Measurements from ENCODE around the gene DCLK3.

DCLK3 gene

GRCh38 chr3:36751326-36751725, 13.0 kb downstream of the DCLK3 start:
- in situ Hi-C loops (cut with HindIII; ENCODE audit: low pct_unique_long_range_greater_than_20kb, low sequenced_read_pairs): no loop called here
- DNase-seq (ENCODE audit: low read depth in 1 of 2, low spot score in 1 of 2): no peak
- no peak for TF ChIP-seq JUND (IDR thresholded peaks at IDR 0.05; ENCODE audit: low read depth)

DNA sequence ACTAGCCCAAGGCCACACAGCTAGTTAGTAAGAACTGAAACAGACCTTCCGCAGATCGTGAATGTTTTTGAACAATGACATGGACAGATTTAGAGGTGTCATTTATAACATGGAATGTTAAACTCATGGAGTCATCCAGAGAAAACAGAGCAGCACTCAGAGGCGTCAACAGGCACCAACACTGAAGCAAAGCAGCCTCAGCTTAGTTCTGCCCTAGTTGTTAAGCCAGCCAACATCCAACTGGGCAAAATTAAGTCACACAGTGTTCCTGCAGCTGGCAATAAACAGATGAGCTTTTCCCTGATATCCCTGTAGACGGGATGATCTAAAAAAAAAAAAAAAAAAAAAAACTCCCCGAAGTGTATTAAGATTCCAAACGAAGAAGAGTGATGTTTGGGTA, 13.6 kb downstream of the DCLK3 start:
- in situ Hi-C loops (cut with HindIII; ENCODE audit: low pct_unique_long_range_greater_than_20kb, low sequenced_read_pairs): no loop called here
- TF ChIP-seq JUND (IDR thresholded peaks at IDR 0.05; ENCODE audit: low read depth): no peak
- DNase-seq (ENCODE audit: low read depth in 1 of 2, low spot score in 1 of 2): no peak

GRCh38 chr3:36744763-36745162, 19.6 kb downstream of the DCLK3 start:
- in situ Hi-C loops (cut with HindIII; ENCODE audit: low pct_unique_long_range_greater_than_20kb, low sequenced_read_pairs): no loop called here
- DNase-seq (ENCODE audit: low read depth in 1 of 2, low spot score in 1 of 2): no peak
- no peak for TF ChIP-seq JUND (IDR thresholded peaks at IDR 0.05; ENCODE audit: low read depth)

DNA sequence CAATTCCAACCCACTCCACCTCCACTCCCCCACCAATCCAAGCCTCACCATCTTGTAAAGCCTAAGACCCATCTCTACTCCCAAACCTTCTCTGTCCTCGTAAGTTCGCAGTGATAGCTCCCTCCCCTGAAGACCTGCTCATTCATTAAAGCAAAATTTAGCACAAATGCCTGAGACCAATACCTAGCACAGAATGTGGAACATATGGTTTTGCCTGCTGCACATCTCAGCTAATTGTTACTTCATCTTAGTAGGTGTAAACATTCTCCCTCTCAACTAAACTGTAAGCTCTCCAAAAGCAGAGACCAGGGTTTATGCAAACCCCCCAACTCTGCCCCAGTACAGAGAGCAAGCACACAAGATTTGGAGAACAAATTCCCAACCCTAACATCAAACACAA, 20.5 kb downstream of the DCLK3 start:
- in situ Hi-C loops (cut with HindIII; ENCODE audit: low pct_unique_long_range_greater_than_20kb, low sequenced_read_pairs): no loop called here
- no peak for TF ChIP-seq JUND (IDR thresholded peaks at IDR 0.05; ENCODE audit: low read depth)
- no peak for DNase-seq (ENCODE audit: low read depth in 1 of 2, low spot score in 1 of 2)

GRCh38 chr3:36741285-36741684, 23.1 kb downstream of the DCLK3 start:
- DNase-seq (ENCODE audit: low read depth in 1 of 2, low spot score in 1 of 2): peak in 1 of 2 experiments; percentile 29
- no peak for TF ChIP-seq JUND (IDR thresholded peaks at IDR 0.05; ENCODE audit: low read depth)
- in situ Hi-C loops (cut with HindIII; ENCODE audit: low pct_unique_long_range_greater_than_20kb, low sequenced_read_pairs): no loop called here

GRCh38 chr3:36740787-36741186, 23.6 kb downstream of the DCLK3 start:
- in situ Hi-C loops (cut with HindIII; ENCODE audit: low pct_unique_long_range_greater_than_20kb, low sequenced_read_pairs): no loop called here
- TF ChIP-seq JUND (IDR thresholded peaks at IDR 0.05; ENCODE audit: low read depth): no peak
- DNase-seq (ENCODE audit: low read depth in 1 of 2, low spot score in 1 of 2): no peak

DNA sequence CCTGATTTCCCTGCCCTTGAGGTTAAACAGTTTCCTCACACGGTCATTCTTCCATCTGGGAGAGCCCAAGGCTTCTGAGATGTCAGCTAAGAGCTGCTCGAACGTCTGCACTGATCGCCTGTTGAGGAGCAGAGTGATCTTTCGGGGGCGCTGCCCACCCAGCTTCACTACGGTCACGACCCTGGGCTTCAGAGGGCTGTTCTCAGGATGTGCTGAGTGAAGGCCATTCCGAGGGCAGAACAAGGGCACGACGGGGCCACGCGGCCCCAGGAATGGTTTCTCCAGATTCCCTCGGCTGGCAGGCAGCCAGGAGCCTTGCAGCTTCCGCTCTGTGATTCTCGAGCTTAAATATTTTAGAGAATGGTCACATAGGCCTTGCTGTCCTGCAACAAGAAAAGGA, 25.7 kb downstream of the DCLK3 start:
- DNase-seq (ENCODE audit: low read depth in 1 of 2, low spot score in 1 of 2): no peak
- in situ Hi-C loops (cut with HindIII; ENCODE audit: low pct_unique_long_range_greater_than_20kb, low sequenced_read_pairs): no loop called here
- no peak for TF ChIP-seq JUND (IDR thresholded peaks at IDR 0.05; ENCODE audit: low read depth)

- in situ Hi-C loops (cut with HindIII; ENCODE audit: low pct_unique_long_range_greater_than_20kb, low sequenced_read_pairs): no loop called here
- DNase-seq (ENCODE audit: low read depth in 1 of 2, low spot score in 1 of 2): no peak
- TF ChIP-seq JUND (IDR thresholded peaks at IDR 0.05; ENCODE audit: low read depth): no peak
These were observed 28.1 kb downstream of the DCLK3 start for GRCh38 chr3:36736301-36736700.

DNA sequence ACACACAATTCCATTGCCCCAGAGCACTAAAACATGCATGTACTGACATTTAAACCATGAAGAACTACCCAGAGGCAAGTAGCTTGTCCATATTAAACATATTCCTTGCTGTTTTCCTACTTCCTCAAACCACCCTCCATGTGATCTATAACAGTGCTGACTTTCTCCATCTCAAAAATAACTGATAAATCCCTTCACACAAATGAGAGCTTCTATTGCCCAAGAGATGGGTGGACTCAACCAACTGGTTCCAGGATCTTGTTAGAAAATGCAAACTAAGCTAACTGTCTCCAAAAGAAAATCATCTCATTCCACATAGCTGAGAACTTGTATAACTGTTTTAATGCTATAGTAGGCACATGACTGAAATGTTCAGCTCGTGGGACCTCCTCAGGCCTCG, 29.6 kb downstream of the DCLK3 start:
- no peak for DNase-seq (ENCODE audit: low read depth in 1 of 2, low spot score in 1 of 2)
- in situ Hi-C loops (cut with HindIII; ENCODE audit: low pct_unique_long_range_greater_than_20kb, low sequenced_read_pairs): no loop called here
- TF ChIP-seq JUND (IDR thresholded peaks at IDR 0.05; ENCODE audit: low read depth): no peak

GRCh38 chr3:36733723-36734122, 30.6 kb downstream of the DCLK3 start:
- TF ChIP-seq JUND (IDR thresholded peaks at IDR 0.05; ENCODE audit: low read depth): no peak
- in situ Hi-C loops (cut with HindIII; ENCODE audit: low pct_unique_long_range_greater_than_20kb, low sequenced_read_pairs): no loop called here
- DNase-seq (ENCODE audit: low read depth in 1 of 2, low spot score in 1 of 2): no peak

- no peak for TF ChIP-seq JUND (IDR thresholded peaks at IDR 0.05; ENCODE audit: low read depth)
- in situ Hi-C loops (cut with HindIII; ENCODE audit: low pct_unique_long_range_greater_than_20kb, low sequenced_read_pairs): no loop called here
- no peak for DNase-seq (ENCODE audit: low read depth in 1 of 2, low spot score in 1 of 2)
These were observed 31.1 kb downstream of the DCLK3 start for GRCh38 chr3:36733162-36733696.

GRCh38 chr3:36730966-36731365, 33.4 kb downstream of the DCLK3 start:
- no peak for DNase-seq (ENCODE audit: low read depth in 1 of 2, low spot score in 1 of 2)
- TF ChIP-seq JUND (IDR thresholded peaks at IDR 0.05; ENCODE audit: low read depth): no peak
- in situ Hi-C loops (cut with HindIII; ENCODE audit: low pct_unique_long_range_greater_than_20kb, low sequenced_read_pairs): no loop called here

DNA sequence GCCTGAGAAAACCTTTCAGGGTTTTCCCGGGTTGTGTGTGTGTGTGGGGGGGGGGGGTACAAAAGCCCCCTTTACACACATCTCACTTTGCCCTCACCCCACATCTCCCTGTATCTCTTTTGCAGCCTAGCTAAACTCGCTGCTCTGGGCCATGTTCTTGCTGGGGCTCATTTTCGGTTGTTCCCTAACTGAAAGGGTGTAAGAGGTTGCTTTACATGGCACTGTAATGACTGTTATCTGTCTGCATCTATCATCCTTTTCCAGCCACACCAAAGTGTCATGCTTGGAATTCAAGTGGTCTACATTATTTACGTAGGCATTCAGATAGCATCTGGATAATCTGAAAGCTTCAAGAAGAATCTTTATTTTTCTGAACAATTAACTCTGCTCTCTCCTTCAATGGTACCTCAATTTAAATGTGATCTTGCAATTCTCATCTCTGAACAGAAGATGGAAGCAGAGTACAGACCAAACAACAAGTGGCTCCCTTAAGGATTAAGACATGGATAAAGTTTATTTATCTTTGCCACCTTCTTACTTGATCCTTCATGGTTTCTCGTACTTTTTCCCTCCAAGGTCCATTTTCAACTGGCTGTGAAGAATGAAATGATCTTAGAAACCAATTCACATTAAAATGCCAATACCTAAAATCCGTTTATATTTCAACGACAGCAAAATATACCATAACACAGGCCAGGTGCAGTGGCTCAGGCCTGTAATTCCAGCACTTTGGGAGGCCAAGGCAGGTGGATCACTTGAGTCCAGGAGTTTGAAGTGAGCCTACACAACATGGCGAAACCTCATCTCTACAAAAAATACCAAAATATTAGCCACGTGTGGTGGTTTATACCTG, 34.9 kb downstream of the DCLK3 start:
- peak; percentile 46 to 80 for DNase-seq (ENCODE audit: low read depth in 1 of 2, low spot score in 1 of 2)
- TF ChIP-seq JUND (IDR thresholded peaks at IDR 0.05; ENCODE audit: low read depth): no peak
- in situ Hi-C loops (cut with HindIII; ENCODE audit: low pct_unique_long_range_greater_than_20kb, low sequenced_read_pairs): no loop called here
